Effector memory CD4-positive, alpha-beta T cell (primary cell): ENCODE measurements around the gene PIEZO2.

Experiments
- DNase-seq, 3 donors: peaks; one replicate each; pipeline ENCODE4 v3.0.0-alpha.2; 2020
- H3K27ac ChIP-seq: 2 replicates; pipeline ENCODE4 v1.7.0; 2013; ENCODE audit warnings: mild to moderate bottlenecking, low read length, moderate library complexity; ENCODE audit not compliant: insufficient read depth, poor library complexity, severe bottlenecking
- H3K27me3 ChIP-seq: replicated peaks from 2 replicates; pipeline ENCODE4 v1.7.0; 2013; ENCODE audit warnings: mild to moderate bottlenecking, low read length; ENCODE audit not compliant: insufficient read depth, control insufficient read depth, poor library complexity, severe bottlenecking
- H3K36me3 ChIP-seq: 2 replicates; pipeline ENCODE4 v1.7.0; 2013; ENCODE audit warnings: mild to moderate bottlenecking, low read length, moderate library complexity; ENCODE audit not compliant: control insufficient read depth, insufficient read depth
- H3K4me1 ChIP-seq: 2 replicates; pipeline ENCODE4 v1.7.0; 2013; ENCODE audit warnings: low read length, mild to moderate bottlenecking; ENCODE audit not compliant: control insufficient read depth, insufficient read depth, poor library complexity, severe bottlenecking
- H3K4me3 ChIP-seq: 2 replicates; pipeline ENCODE4 v1.7.0; 2013; ENCODE audit warnings: low read length, low read depth, mild to moderate bottlenecking; ENCODE audit not compliant: insufficient read depth, poor library complexity, severe bottlenecking
- H3K9me3 ChIP-seq: 2 replicates; pipeline ENCODE4 v1.7.0; 2013; ENCODE audit warnings: mild to moderate bottlenecking, low read length, moderate library complexity; ENCODE audit not compliant: control insufficient read depth

PIEZO2 gene

GRCh38 chr18:10715791-10716190 lies 433.6 kb downstream of the PIEZO2 start:
- Histone ChIP-seq H3K36me3 (no peaks in the 10 kb centered on the region), H3K27me3 (no peaks in the 10 kb centered on the region), H3K27ac (no peak overlapping the region), H3K4me1 (no peaks in the 10 kb centered on the region), H3K4me3 (no peak overlapping the region), H3K9me3 (no peaks in the 10 kb centered on the region)
- DNase-seq: no peak

GRCh38 chr18:10713409-10713808 lies 436.0 kb downstream of the PIEZO2 start:
- Histone ChIP-seq H3K4me3 (no peak overlapping the region), H3K27me3 (no peaks in the 10 kb centered on the region), H3K4me1 (no peaks in the 10 kb centered on the region), H3K9me3 (no peaks in the 10 kb centered on the region), H3K36me3 (no peaks in the 10 kb centered on the region), H3K27ac (no peak overlapping the region)
- DNase-seq: no peak

GRCh38 chr18:10707294-10707693 lies 442.1 kb downstream of the PIEZO2 start:
- Histone ChIP-seq H3K27ac (no peak overlapping the region), H3K36me3 (no peaks in the 10 kb centered on the region), H3K9me3 (no peaks in the 10 kb centered on the region)

GRCh38 chr18:10705786-10706185 lies 443.6 kb downstream of the PIEZO2 start:
- Histone ChIP-seq H3K27me3 (no peaks in the 10 kb centered on the region), H3K36me3 (no peaks in the 10 kb centered on the region), H3K4me3 (no peak overlapping the region), H3K4me1 (no peaks in the 10 kb centered on the region), H3K27ac (no peak overlapping the region), H3K9me3 (no peaks in the 10 kb centered on the region)
- no peak for DNase-seq

More at GRCh38 chr18:10707294-10707693, 442.1 kb downstream of the PIEZO2 start:
- Histone ChIP-seq H3K27me3 (no peaks in the 10 kb centered on the region), H3K4me1 (no peaks in the 10 kb centered on the region), H3K4me3 (no peak overlapping the region)
- DNase-seq: no peak

- H3K4me3 ChIP-seq: no peak overlapping the region
- H3K27ac ChIP-seq: no peak overlapping the region
- no peaks in the 10 kb centered on the region for H3K27me3 ChIP-seq
- no peaks in the 10 kb centered on the region for H3K4me1 ChIP-seq
- no peaks in the 10 kb centered on the region for H3K36me3 ChIP-seq
- no peak for DNase-seq
- H3K9me3 ChIP-seq: no peaks in the 10 kb centered on the region
Observed at GRCh38 chr18:10705291-10705690, 444.1 kb downstream of the PIEZO2 start.

GRCh38 chr18:10702206-10702605 lies 447.2 kb downstream of the PIEZO2 start:
- Histone ChIP-seq H3K4me3 (no peak overlapping the region), H3K4me1 (no peaks in the 10 kb centered on the region), H3K27ac (no peak overlapping the region), H3K27me3 (no peaks in the 10 kb centered on the region), H3K36me3 (no peaks in the 10 kb centered on the region), H3K9me3 (no peaks in the 10 kb centered on the region)
- no peak for DNase-seq

GRCh38 chr18:10690366-10690765 lies 459.0 kb downstream of the PIEZO2 start:
- Histone ChIP-seq H3K27ac (no peak overlapping the region), H3K4me3 (no peak overlapping the region), H3K9me3 (no peaks in the 10 kb centered on the region), H3K36me3 (no peaks in the 10 kb centered on the region), H3K4me1 (no peaks in the 10 kb centered on the region), H3K27me3 (no peaks in the 10 kb centered on the region)
- DNase-seq: no peak

- no peak overlapping the region for H3K27ac ChIP-seq
- H3K9me3 ChIP-seq: no peaks in the 10 kb centered on the region
- H3K4me3 ChIP-seq: no peak overlapping the region
- H3K27me3 ChIP-seq: no peaks in the 10 kb centered on the region
- H3K4me1 ChIP-seq: no peaks in the 10 kb centered on the region
- DNase-seq: no peak
- H3K36me3 ChIP-seq: no peaks in the 10 kb centered on the region
Observed at GRCh38 chr18:10690035-10690329, 459.4 kb downstream of the PIEZO2 start.

GRCh38 chr18:10689236-10690034 lies 459.9 kb downstream of the PIEZO2 start:
- H3K27me3 ChIP-seq: no peaks in the 10 kb centered on the region
- H3K9me3 ChIP-seq: no peaks in the 10 kb centered on the region
- no peak overlapping the region for H3K4me3 ChIP-seq
- H3K36me3 ChIP-seq: no peaks in the 10 kb centered on the region
- DNase-seq: no peak
- H3K27ac ChIP-seq: no peak overlapping the region
- H3K4me1 ChIP-seq: no peaks in the 10 kb centered on the region

- H3K27me3 ChIP-seq: no peaks in the 10 kb centered on the region
Observed at GRCh38 chr18:10688766-10689165, 460.6 kb downstream of the PIEZO2 start.

More at GRCh38 chr18:10688766-10689165, 460.6 kb downstream of the PIEZO2 start:
- DNase-seq: no peak
- Histone ChIP-seq H3K27ac (no peak overlapping the region), H3K36me3 (no peaks in the 10 kb centered on the region), H3K9me3 (no peaks in the 10 kb centered on the region), H3K4me3 (no peak overlapping the region), H3K4me1 (no peaks in the 10 kb centered on the region)
